GM12878 (cell line): ENCODE data around the gene CBLIF. TPM values are rescaled to one million over a fixed set of nuclear protein-coding genes. Genes with fewer than 3 reads are reported as not detected.

Experiments used
- ATAC-seq: fragments of 200-7000 bp; cut with Tn5 transposase; 3 replicates; pipeline ENCODE4 v1.9.1; 2020; ENCODE audit warnings: mild to moderate bottlenecking, moderate library complexity
- BruUV-seq: library from RNA; stranded (reverse); fragments of 400-500 nt; replicated peaks from 2 replicates; lab custom pipeline; 2021; lab: Mats Ljungman, UMichigan
- CTCF ChIA-PET: fragments of 300-600 bp; sonication (Branson Sonifier 250); formaldehyde crosslinking; extraction: SDS; loops from one replicate; lab custom pipeline; 2021; ENCODE audit warnings: inconsistent platforms; lab: Yijun Ruan, JAX
- POLR2A ChIA-PET: fragments of 350-600 bp; formaldehyde crosslinking; extraction: SDS; loops from one replicate; lab custom pipeline; 2021; ENCODE audit warnings: inconsistent platforms; lab: Charles Lee
- RAD21 ChIA-PET: fragments of 300-600 bp; sonication (Branson Sonifier 250); formaldehyde crosslinking; loops from one replicate; lab custom pipeline; 2023; ENCODE audit warnings: antibody characterized with exemption; ENCODE audit not compliant: unreplicated experiment; lab: Charles Lee
- SMC1A ChIA-PET: fragments of 300-600 bp; sonication (Branson Sonifier 250); formaldehyde crosslinking; loops from one replicate; lab custom pipeline; 2023; ENCODE audit not compliant: unreplicated experiment, uncharacterized antibody; lab: Charles Lee
- DNase-seq: peaks from one replicate; pipeline ENCODE4 v3.0.0-alpha.2; 2011; ENCODE audit warnings: low read depth, low spot score
- FAIRE-seq: peaks from 3 replicates; lab custom pipeline; 2011; peaks lifted over from hg19 to GRCh38; lab: Jason Lieb, UNC
- H2AFZ ChIP-seq: 2 replicates; pipeline ENCODE4 v1.6.0; 2011; ENCODE audit warnings: low read depth, low read length, control low read depth; ENCODE audit not compliant: control insufficient read depth
- H3K27ac ChIP-seq: 2 replicates; pipeline ENCODE4 v1.5.1; 2011; ENCODE audit warnings: control low read depth; ENCODE audit not compliant: control insufficient read depth, insufficient read depth
- H3K27me3 ChIP-seq, 2 experiments: replicated peaks in 1 of 2; 2 replicates each; pipeline versions ENCODE4 v1.6.0 to v1.6.1; 2011; ENCODE audit warnings: low read length in 1 of 2; ENCODE audit not compliant: control insufficient read depth in 2 of 2, insufficient read depth in 2 of 2
- H3K36me3 ChIP-seq, 2 experiments: 2 replicates each; pipeline ENCODE4 v1.5.1; 2011; ENCODE audit warnings: low read length in 1 of 2; ENCODE audit not compliant: control insufficient read depth in 2 of 2, insufficient read depth in 2 of 2
- H3K4me1 ChIP-seq: 2 replicates; pipeline ENCODE4 v1.6.1; 2011; ENCODE audit warnings: mild to moderate bottlenecking, low read length, moderate library complexity, mixed read lengths; ENCODE audit not compliant: control insufficient read depth, insufficient read depth
- H3K4me2 ChIP-seq: 2 replicates; pipeline ENCODE4 v1.6.0; 2011; ENCODE audit warnings: control low read depth; ENCODE audit not compliant: control insufficient read depth, insufficient read depth
- H3K4me3 ChIP-seq: fragments of 200-600 bp; sonication (generic); 2 replicates; pipeline ENCODE4 v1.5.1; 2016
- H3K79me2 ChIP-seq: 2 replicates; pipeline ENCODE4 v1.6.0; 2011; ENCODE audit warnings: low read length; ENCODE audit not compliant: control insufficient read depth, insufficient read depth
- H3K9ac ChIP-seq: 2 replicates; pipeline ENCODE4 v1.8.0; 2011; ENCODE audit warnings: low read length, control low read depth, mixed read lengths; ENCODE audit not compliant: control insufficient read depth, insufficient read depth
- H3K9me3 ChIP-seq: replicated peaks from 3 replicates; pipeline ENCODE4 v1.5.1; 2011; ENCODE audit warnings: mild to moderate bottlenecking, low read length; ENCODE audit not compliant: control insufficient read depth, insufficient read depth
- H4K20me1 ChIP-seq: 2 replicates; pipeline ENCODE4 v1.6.0; 2011; ENCODE audit not compliant: control insufficient read depth, insufficient read depth
- FOXK2 ChIP-seq: fragments of 450-650 bp; IDR thresholded peaks from 2 replicates; pipeline ENCODE4 v1.6.1; 2017; ENCODE audit warnings: mild to moderate bottlenecking, moderate library complexity
- PAX5 ChIP-seq: IDR thresholded peaks from 2 replicates; pipeline ENCODE4 v1.6.1; 2011; ENCODE audit warnings: low read depth, low read length, borderline replicate concordance
- RAD21 ChIP-seq: IDR thresholded peaks from 2 replicates; pipeline ENCODE4 v1.6.1; 2011; ENCODE audit warnings: mild to moderate bottlenecking, low read depth, low read length, moderate library complexity; ENCODE audit not compliant: insufficient read depth
- RAD51 ChIP-seq: fragments of 450-650 bp; IDR thresholded peaks from 2 replicates; pipeline ENCODE4 v1.6.1; 2016; ENCODE audit warnings: moderate library complexity, mild to moderate bottlenecking, inconsistent platforms
- SMC3 ChIP-seq: IDR thresholded peaks from 2 replicates; pipeline ENCODE4 v1.6.1; 2011; ENCODE audit warnings: low read length, improper control_type of control experiment, borderline replicate concordance
- WGBS: methylation state at CpG from one replicate; pipeline ENCODE4 v1.1.6; 2016; ENCODE audit warnings: low lambda C conversion rate; ENCODE audit not compliant: insufficient replicate concordance, insufficient coverage; ENCODE audit errors: missing lambda C conversion rate; 5-methylcytosine and 5-hydroxymethylcytosine counted together
- in situ Hi-C: fragments of 300-500 bp; cut with MboI; formaldehyde crosslinking; loops from 9 replicates; pipeline ENCODE4 v1.14.3; 2018; ENCODE audit warnings: mixed read lengths
- intact Hi-C: fragments of 100-400 bp; cut with micrococcal nuclease; formaldehyde crosslinking; loops from one replicate; pipeline ENCODE4 v1.14.2; 2022; ENCODE audit not compliant: unreplicated experiment
- polyA plus RNA-seq, 11 experiments: library from polyadenylated mRNA; depleted of rRNA in 4 of 11; unstranded in 6 of 11; stranded (reverse) in 5 of 11; fragments of >200 nt; fragmentation: Nextera tagmentation in 4 of 11; fragmentation: Illumina TruSeq in 1 of 11; extraction: Ambion mirVana in 4 of 11; extraction: Trizol in 1 of 11; gene quantifications; 1 replicate in 1 of 11; 2 replicates in 10 of 11; pipeline versions ENCODE4 v1.2.1 to v1.2.3, GENCODE V29; 2011 to 2016; ENCODE audit warnings: inconsistent platforms in 2 of 11, missing spikeins in 2 of 11, low read depth in 1 of 11
- total RNA-seq, 4 experiments: library from RNA; depleted of rRNA in 3 of 4; stranded (reverse); fragments of >200 nt in 3 of 4; fragmentation: Illumina TruSeq in 1 of 4; extraction: Trizol in 1 of 4; gene quantifications; 2 replicates each; pipeline versions ENCODE4 v1.2.1 to v1.2.3, GENCODE V29; 2013 to 2021
- TF ChIP-seq, protein P1 (sequence below), 3 experiments: IDR thresholded peaks in 2 of 3; conservative IDR thresholded peaks in 1 of 3; 2 replicates each; pipeline ENCODE4 v1.5.1; 2011; ENCODE audit warnings: low read depth in 3 of 3, low read length in 3 of 3, mild to moderate bottlenecking in 3 of 3, control low read depth in 2 of 3, moderate library complexity in 2 of 3, inconsistent platforms in 1 of 3, mixed read lengths in 1 of 3; ENCODE audit not compliant: control insufficient read depth in 2 of 3, insufficient read depth in 1 of 3; ENCODE audit errors: extremely low read depth in 1 of 3
- TF ChIP-seq, protein P2 (sequence below): IDR thresholded peaks from 2 replicates; pipeline ENCODE4 v1.6.1; 2012; ENCODE audit warnings: low read depth, low read length, improper control_type of control experiment

The CBLIF gene
- total and polyA plus RNA-seq, 10 of the 15 experiments (the other 5 are each of a cell fraction or from before 2014, with no cell fraction given) = not detected

DNA sequence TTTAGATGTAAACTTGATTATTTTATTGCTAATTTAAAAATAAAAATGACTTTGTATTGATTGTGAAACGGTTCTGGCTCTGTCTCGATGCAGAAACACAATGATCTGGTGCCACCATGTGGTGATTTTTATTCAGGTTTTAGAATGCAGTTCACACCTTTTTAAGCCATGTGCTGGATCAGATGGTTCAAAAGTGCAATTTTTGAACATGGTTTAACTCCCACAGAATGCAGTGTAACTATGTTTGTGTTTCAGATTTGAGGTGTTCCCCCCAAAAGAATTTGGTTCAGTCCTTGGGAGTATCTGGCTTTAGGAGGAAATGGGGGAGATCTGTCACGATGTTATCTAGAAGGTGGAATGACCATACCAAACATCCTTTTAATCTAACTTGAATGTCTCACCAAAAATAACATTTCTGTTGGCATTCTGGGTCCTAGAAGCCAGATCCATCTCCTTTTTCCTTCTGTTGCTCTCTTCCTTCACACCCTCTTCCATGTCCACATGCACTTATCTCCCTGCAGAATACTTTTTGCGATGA, 42.6 kb downstream of the CBLIF start:
- no peaks in the 10 kb centered on the region for H4K20me1 ChIP-seq
- no peaks in the 10 kb centered on the region for H3K4me1 ChIP-seq
- peak; percentile 69; the same call in 1 of the 2 replicates for TF ChIP-seq SMC3
- TF ChIP-seq, protein P1, sequence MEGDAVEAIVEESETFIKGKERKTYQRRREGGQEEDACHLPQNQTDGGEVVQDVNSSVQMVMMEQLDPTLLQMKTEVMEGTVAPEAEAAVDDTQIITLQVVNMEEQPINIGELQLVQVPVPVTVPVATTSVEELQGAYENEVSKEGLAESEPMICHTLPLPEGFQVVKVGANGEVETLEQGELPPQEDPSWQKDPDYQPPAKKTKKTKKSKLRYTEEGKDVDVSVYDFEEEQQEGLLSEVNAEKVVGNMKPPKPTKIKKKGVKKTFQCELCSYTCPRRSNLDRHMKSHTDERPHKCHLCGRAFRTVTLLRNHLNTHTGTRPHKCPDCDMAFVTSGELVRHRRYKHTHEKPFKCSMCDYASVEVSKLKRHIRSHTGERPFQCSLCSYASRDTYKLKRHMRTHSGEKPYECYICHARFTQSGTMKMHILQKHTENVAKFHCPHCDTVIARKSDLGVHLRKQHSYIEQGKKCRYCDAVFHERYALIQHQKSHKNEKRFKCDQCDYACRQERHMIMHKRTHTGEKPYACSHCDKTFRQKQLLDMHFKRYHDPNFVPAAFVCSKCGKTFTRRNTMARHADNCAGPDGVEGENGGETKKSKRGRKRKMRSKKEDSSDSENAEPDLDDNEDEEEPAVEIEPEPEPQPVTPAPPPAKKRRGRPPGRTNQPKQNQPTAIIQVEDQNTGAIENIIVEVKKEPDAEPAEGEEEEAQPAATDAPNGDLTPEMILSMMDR (IDR thresholded peaks at IDR 0.05 in 2 of 3, conservative IDR thresholded peaks at IDR 0.05 in 1 of 3; ENCODE audit: control insufficient read depth in 2 of 3, extremely low read depth in 1 of 3, insufficient read depth in 1 of 3, low read depth in 3 of 3, low read length in 3 of 3) = peak; percentile 47 to 73 (median 65); a peak in 5 of 6 replicates
- TF ChIP-seq FOXK2 = no peak
- TF ChIP-seq, protein P2, sequence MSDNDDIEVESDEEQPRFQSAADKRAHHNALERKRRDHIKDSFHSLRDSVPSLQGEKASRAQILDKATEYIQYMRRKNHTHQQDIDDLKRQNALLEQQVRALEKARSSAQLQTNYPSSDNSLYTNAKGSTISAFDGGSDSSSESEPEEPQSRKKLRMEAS = peak; percentile 71; the same call in 1 of the 2 replicates
- peak; percentile 86 for TF ChIP-seq RAD21
- no peak for TF ChIP-seq PAX5
- 0 out of 2 replicates have a peak, but pooled peaks have one; percentile 45 for TF ChIP-seq RAD51
- FAIRE-seq (peak; percentile 78), ATAC-seq (peak; percentile 82), DNase-seq (no peak)
- 50% methylated on average over 4 of the region's 4 CpGs for WGBS
- no peak overlapping the region for H3K4me2 ChIP-seq
- intact Hi-C loops = loop anchor here (1.0 kb wide), 2 partner anchors 48 to 265 kb away; no protein-coding TSS in a partner anchor
- no peak overlapping the region for H2AFZ ChIP-seq
- H3K4me3 ChIP-seq = no peak overlapping the region
- RAD21 ChIA-PET = interaction anchor here (3.7 kb wide), 1 partner anchor 48 kb away, joined by 31 read pairs; the partner anchor contains the start of gene STX3
- CTCF ChIA-PET = interaction anchor here (1.0 to 6.5 kb wide), 5 partner anchors 17 to 449 kb away, joined by 3 to 88 read pairs (median 6); partner anchors contain the start of gene STX3
- no peak overlapping the region for H3K9ac ChIP-seq
- POLR2A ChIA-PET = no interaction called here
- in situ Hi-C loops = loop anchor here (5.0 kb wide), 2 partner anchors 45 to 265 kb away; partner anchors contain the start of gene STX3
- H3K79me2 ChIP-seq = no peaks in the 10 kb centered on the region
- H3K27me3 ChIP-seq = no peaks in the 10 kb centered on the region
- SMC1A ChIA-PET = interaction anchor here (3.3 kb wide), 1 partner anchor 48 kb away, joined by 21 read pairs; the partner anchor contains the start of gene STX3
- H3K27ac ChIP-seq = no peak overlapping the region
- no TSS peak for BruUV-seq
- H3K36me3 ChIP-seq = peaks cover 1 to 11% of the 10 kb centered on the region in 2 experiments
- no peaks in the 10 kb centered on the region for H3K9me3 ChIP-seq
